OCI-LY7 (cell line): ENCODE results near the gene DIAPH2.

Experiments
- CTCF ChIP-seq: fragments of 200-600 bp; sonication (generic); conservative IDR thresholded peaks from 2 replicates; pipeline ENCODE4 v1.5.1; 2014; ENCODE audit warnings: mild to moderate bottlenecking, antibody characterized with exemption, low read length, moderate library complexity, mixed read lengths
- EZH2phosphoT487 ChIP-seq: fragments of 200-600 bp; sonication (generic); IDR thresholded peaks from 2 replicates; pipeline ENCODE4 v1.6.1; 2018; ENCODE audit warnings: low read depth, borderline replicate concordance, mild to moderate bottlenecking, mixed run types, antibody characterized with exemption, low read length, moderate library complexity, mixed read lengths

GRCh38 chrX:97158269-97158668, 473.6 kb downstream of the DIAPH2 start:
- TF ChIP-seq CTCF (no peak), EZH2phosphoT487 (no peak)
